ENCODE results near the gene SLC6A12.

The SLC6A12 gene

GRCh38 chr12:210277-211141, 3.4 kb downstream of the SLC6A12 start:
- Histone ChIP-seq H3K9ac (ENCODE audit: low read depth in 1 of 2, low read length in 2 of 2) (peak overlapping the region in 1 of 2 donors; percentile 31), H3K4me1 (ENCODE audit: control insufficient read depth in 2 of 2, insufficient read depth in 2 of 2, low read length in 2 of 2) (peaks cover 13 to 52% of the 10 kb centered on the region in 2 donors), H3K27me3 (ENCODE audit: control insufficient read depth in 2 of 2, insufficient read depth in 2 of 2, low read length in 2 of 2) (peaks cover 5 to 14% of the 10 kb centered on the region in 2 donors), H3K9me3 (ENCODE audit: control insufficient read depth in 2 of 2, low read length in 2 of 2) (no peaks in the 10 kb centered on the region), H3K36me3 (ENCODE audit: control insufficient read depth in 2 of 2, insufficient read depth in 2 of 2, low read length in 2 of 2) (no peaks in the 10 kb centered on the region), H3K4me3 (ENCODE audit: low read length in 2 of 2) (no peak overlapping the region), H3K27ac (ENCODE audit: low read depth in 2 of 2, low read length in 2 of 2) (peak overlapping the region in 1 of 2 donors; percentile 74)

- Histone ChIP-seq H3K4me1 (ENCODE audit: control insufficient read depth in 2 of 2, insufficient read depth in 2 of 2, low read length in 2 of 2) (peaks cover 13 to 52% of the 10 kb centered on the region in 2 donors), H3K27me3 (ENCODE audit: control insufficient read depth in 2 of 2, insufficient read depth in 2 of 2, low read length in 2 of 2) (peaks cover 9 to 17% of the 10 kb centered on the region in 2 donors), H3K4me3 (ENCODE audit: low read length in 2 of 2) (no peak overlapping the region), H3K36me3 (ENCODE audit: control insufficient read depth in 2 of 2, insufficient read depth in 2 of 2, low read length in 2 of 2) (no peaks in the 10 kb centered on the region), H3K27ac (ENCODE audit: low read depth in 2 of 2, low read length in 2 of 2) (peak overlapping the region in 1 of 2 donors; percentile 74), H3K9ac (ENCODE audit: low read depth in 1 of 2, low read length in 2 of 2) (no peak overlapping the region), H3K9me3 (ENCODE audit: control insufficient read depth in 2 of 2, low read length in 2 of 2) (no peaks in the 10 kb centered on the region)
Observed at GRCh38 chr12:209851-210250, 4.1 kb downstream of the SLC6A12 start.

- Histone ChIP-seq H3K36me3 (ENCODE audit: control insufficient read depth in 2 of 2, insufficient read depth in 2 of 2, low read length in 2 of 2) (no peaks in the 10 kb centered on the region), H3K4me1 (ENCODE audit: control insufficient read depth in 2 of 2, insufficient read depth in 2 of 2, low read length in 2 of 2) (peaks cover 13 to 52% of the 10 kb centered on the region in 2 donors), H3K27me3 (ENCODE audit: control insufficient read depth in 2 of 2, insufficient read depth in 2 of 2, low read length in 2 of 2) (peaks cover 14 to 20% of the 10 kb centered on the region in 2 donors), H3K4me3 (ENCODE audit: low read length in 2 of 2) (no peak overlapping the region), H3K27ac (ENCODE audit: low read depth in 2 of 2, low read length in 2 of 2) (no peak overlapping the region), H3K9ac (ENCODE audit: low read depth in 1 of 2, low read length in 2 of 2) (no peak overlapping the region), H3K9me3 (ENCODE audit: control insufficient read depth in 2 of 2, low read length in 2 of 2) (no peaks in the 10 kb centered on the region)
Observed at GRCh38 chr12:209246-209645, 4.7 kb downstream of the SLC6A12 start.

- no peak overlapping the region for H3K4me3 ChIP-seq (ENCODE audit: low read length in 2 of 2)
- H3K27me3 ChIP-seq (ENCODE audit: control insufficient read depth in 2 of 2, insufficient read depth in 2 of 2, low read length in 2 of 2) = peaks cover 19 to 21% of the 10 kb centered on the region in 2 donors
- H3K4me1 ChIP-seq (ENCODE audit: control insufficient read depth in 2 of 2, insufficient read depth in 2 of 2, low read length in 2 of 2) = peaks cover 13 to 48% of the 10 kb centered on the region in 2 donors
- no peaks in the 10 kb centered on the region for H3K9me3 ChIP-seq (ENCODE audit: control insufficient read depth in 2 of 2, low read length in 2 of 2)
- no peaks in the 10 kb centered on the region for H3K36me3 ChIP-seq (ENCODE audit: control insufficient read depth in 2 of 2, insufficient read depth in 2 of 2, low read length in 2 of 2)
- H3K27ac ChIP-seq (ENCODE audit: low read depth in 2 of 2, low read length in 2 of 2) = no peak overlapping the region
- H3K9ac ChIP-seq (ENCODE audit: low read depth in 1 of 2, low read length in 2 of 2) = no peak overlapping the region
Observed at GRCh38 chr12:208813-209212, 5.1 kb downstream of the SLC6A12 start.

- peaks cover 14 to 20% of the 10 kb centered on the region in 2 donors for H3K27me3 ChIP-seq (ENCODE audit: control insufficient read depth in 2 of 2, insufficient read depth in 2 of 2, low read length in 2 of 2)
- H3K27ac ChIP-seq (ENCODE audit: low read depth in 2 of 2, low read length in 2 of 2) = no peak overlapping the region
- peaks cover 5 to 38% of the 10 kb centered on the region in 2 donors for H3K4me1 ChIP-seq (ENCODE audit: control insufficient read depth in 2 of 2, insufficient read depth in 2 of 2, low read length in 2 of 2)
- no peak overlapping the region for H3K4me3 ChIP-seq (ENCODE audit: low read length in 2 of 2)
- H3K36me3 ChIP-seq (ENCODE audit: control insufficient read depth in 2 of 2, insufficient read depth in 2 of 2, low read length in 2 of 2) = no peaks in the 10 kb centered on the region
- no peak overlapping the region for H3K9ac ChIP-seq (ENCODE audit: low read depth in 1 of 2, low read length in 2 of 2)
- no peaks in the 10 kb centered on the region for H3K9me3 ChIP-seq (ENCODE audit: control insufficient read depth in 2 of 2, low read length in 2 of 2)
Observed at GRCh38 chr12:207804-208203, 6.2 kb downstream of the SLC6A12 start.

GRCh38 chr12:206746-207440, 7.1 kb downstream of the SLC6A12 start:
- peaks cover 0 to 30% of the 10 kb centered on the region in 2 donors for H3K4me1 ChIP-seq (ENCODE audit: control insufficient read depth in 2 of 2, insufficient read depth in 2 of 2, low read length in 2 of 2)
- H3K36me3 ChIP-seq (ENCODE audit: control insufficient read depth in 2 of 2, insufficient read depth in 2 of 2, low read length in 2 of 2) = no peaks in the 10 kb centered on the region
- H3K9me3 ChIP-seq (ENCODE audit: control insufficient read depth in 2 of 2, low read length in 2 of 2) = no peaks in the 10 kb centered on the region
- H3K27me3 ChIP-seq (ENCODE audit: control insufficient read depth in 2 of 2, insufficient read depth in 2 of 2, low read length in 2 of 2) = peaks cover 21 to 29% of the 10 kb centered on the region in 2 donors
- H3K9ac ChIP-seq (ENCODE audit: low read depth in 1 of 2, low read length in 2 of 2) = no peak overlapping the region
- no peak overlapping the region for H3K27ac ChIP-seq (ENCODE audit: low read depth in 2 of 2, low read length in 2 of 2)
- H3K4me3 ChIP-seq (ENCODE audit: low read length in 2 of 2) = no peak overlapping the region

GRCh38 chr12:205026-205425, 8.9 kb downstream of the SLC6A12 start:
- Histone ChIP-seq H3K27me3 (ENCODE audit: control insufficient read depth in 2 of 2, insufficient read depth in 2 of 2, low read length in 2 of 2) (peaks cover 23 to 37% of the 10 kb centered on the region in 2 donors), H3K27ac (ENCODE audit: low read depth in 2 of 2, low read length in 2 of 2) (no peak overlapping the region), H3K36me3 (ENCODE audit: control insufficient read depth in 2 of 2, insufficient read depth in 2 of 2, low read length in 2 of 2) (no peaks in the 10 kb centered on the region)

GRCh38 chr12:204261-204678, 9.7 kb downstream of the SLC6A12 start:
- Histone ChIP-seq H3K4me1 (ENCODE audit: control insufficient read depth in 2 of 2, insufficient read depth in 2 of 2, low read length in 2 of 2) (peaks cover 0 to 5% of the 10 kb centered on the region in 2 donors), H3K27me3 (ENCODE audit: control insufficient read depth in 2 of 2, insufficient read depth in 2 of 2, low read length in 2 of 2) (peaks cover 23 to 37% of the 10 kb centered on the region in 2 donors), H3K9me3 (ENCODE audit: control insufficient read depth in 2 of 2, low read length in 2 of 2) (no peaks in the 10 kb centered on the region), H3K36me3 (ENCODE audit: control insufficient read depth in 2 of 2, insufficient read depth in 2 of 2, low read length in 2 of 2) (no peaks in the 10 kb centered on the region), H3K9ac (ENCODE audit: low read depth in 1 of 2, low read length in 2 of 2) (no peak overlapping the region), H3K4me3 (ENCODE audit: low read length in 2 of 2) (peak overlapping the region in 1 of 2 donors; percentile 52), H3K27ac (ENCODE audit: low read depth in 2 of 2, low read length in 2 of 2) (no peak overlapping the region)

More at GRCh38 chr12:205026-205425, 8.9 kb downstream of the SLC6A12 start:
- H3K9me3 ChIP-seq (ENCODE audit: control insufficient read depth in 2 of 2, low read length in 2 of 2) = no peaks in the 10 kb centered on the region
- H3K4me1 ChIP-seq (ENCODE audit: control insufficient read depth in 2 of 2, insufficient read depth in 2 of 2, low read length in 2 of 2) = peaks cover 0 to 13% of the 10 kb centered on the region in 2 donors
- no peak overlapping the region for H3K9ac ChIP-seq (ENCODE audit: low read depth in 1 of 2, low read length in 2 of 2)
- no peak overlapping the region for H3K4me3 ChIP-seq (ENCODE audit: low read length in 2 of 2)

GRCh38 chr12:203462-204260, 10.3 kb downstream of the SLC6A12 start:
- no peaks in the 10 kb centered on the region for H3K4me1 ChIP-seq (ENCODE audit: control insufficient read depth in 2 of 2, insufficient read depth in 2 of 2, low read length in 2 of 2)
- no peaks in the 10 kb centered on the region for H3K36me3 ChIP-seq (ENCODE audit: control insufficient read depth in 2 of 2, insufficient read depth in 2 of 2, low read length in 2 of 2)
- no peak overlapping the region for H3K27ac ChIP-seq (ENCODE audit: low read depth in 2 of 2, low read length in 2 of 2)
- H3K27me3 ChIP-seq (ENCODE audit: control insufficient read depth in 2 of 2, insufficient read depth in 2 of 2, low read length in 2 of 2) = peaks cover 21 to 39% of the 10 kb centered on the region in 2 donors
- H3K4me3 ChIP-seq (ENCODE audit: low read length in 2 of 2) = peak overlapping the region; percentile 33 to 52
- H3K9me3 ChIP-seq (ENCODE audit: control insufficient read depth in 2 of 2, low read length in 2 of 2) = no peaks in the 10 kb centered on the region
- H3K9ac ChIP-seq (ENCODE audit: low read depth in 1 of 2, low read length in 2 of 2) = no peak overlapping the region

All from mucosa of rectum (tissue), 2 donors.